HCT116 (cell line): Measurements from ENCODE around the gene CIAO2A. TPM values are rescaled to one million over a fixed set of nuclear protein-coding genes. Genes with fewer than 3 reads are reported as not detected.

Experiments used
- ATAC-seq: fragments of 200-7000 bp; cut with Tn5 transposase; 2 replicates; pipeline ENCODE4 v1.9.1; 2020; ENCODE audit warnings: mild to moderate bottlenecking, moderate library complexity
- BruUV-seq: library from RNA; stranded (reverse); fragments of 400-500 nt; replicated peaks from 2 replicates; lab custom pipeline; 2021; lab: Mats Ljungman, UMichigan
- CTCF ChIA-PET: fragments of 300-600 bp; sonication (Branson Sonifier 250); formaldehyde crosslinking; loops from one replicate; lab custom pipeline; 2021; ENCODE audit warnings: antibody characterized with exemption; lab: Charles Lee
- POLR2A ChIA-PET: fragments of 300-600, 350-600 bp; sonication (Branson Sonifier 250); formaldehyde crosslinking; loops from one replicate; lab custom pipeline; 2021; ENCODE audit warnings: antibody characterized with exemption; lab: Charles Lee
- RAD21 ChIA-PET, 2 experiments: fragments of 300-600 bp; sonication (Branson Sonifier 250); formaldehyde crosslinking; loops; one replicate each; lab custom pipeline; 2023; ENCODE audit warnings: low total read pairs in 2 of 2; ENCODE audit not compliant: uncharacterized antibody in 2 of 2, unreplicated experiment in 2 of 2, low non-redundant PET in 1 of 2; lab: Charles Lee
- DNase-seq: peaks from one replicate; pipeline ENCODE4 v3.0.0-alpha.2; 2010; ENCODE audit warnings: low read depth, low spot score
- H2AFZ ChIP-seq: fragments of 200-600 bp; shearing (Covaris generic), sonication (generic); 2 replicates; pipeline ENCODE4 v1.6.1; 2017; ENCODE audit warnings: low read depth, mixed run types, mixed read lengths, antibody characterized with exemption, low read length; ENCODE audit not compliant: poor library complexity, severe bottlenecking
- H3K27ac ChIP-seq: 2 replicates; pipeline ENCODE4 v1.5.1; 2012; ENCODE audit warnings: low read depth, low read length
- H3K27me3 ChIP-seq: fragments of 200-600 bp; sonication (generic); 2 replicates; pipeline ENCODE4 v1.6.1; 2016; ENCODE audit warnings: mixed run types, low read length, mixed read lengths; ENCODE audit not compliant: insufficient read depth
- H3K36me3 ChIP-seq, 2 experiments: fragments of 200-500 bp in 1 of 2; fragments of 200-600 bp in 1 of 2; sonication (Bioruptor generic) in 1 of 2; sonication (generic) in 1 of 2; 2 replicates each; pipeline versions ENCODE4 v1.5.1 to v1.6.1; 2014 to 2016; ENCODE audit warnings: low read length in 2 of 2, inconsistent platforms in 1 of 2, mixed read lengths in 1 of 2, mixed run types in 1 of 2; ENCODE audit not compliant: insufficient read depth in 2 of 2, control insufficient read depth in 1 of 2
- H3K4me1 ChIP-seq, 2 experiments: fragments of 200-600 bp in 1 of 2; sonication (generic) in 1 of 2; 2 replicates each; pipeline versions ENCODE4 v1.5.1 to v1.6.1; 2012 to 2017; ENCODE audit warnings: low read length in 2 of 2, inconsistent platforms in 1 of 2, mild to moderate bottlenecking in 1 of 2, mixed read lengths in 1 of 2, mixed run types in 1 of 2, moderate library complexity in 1 of 2; ENCODE audit not compliant: insufficient read depth in 2 of 2, control insufficient read depth in 1 of 2
- H3K4me2 ChIP-seq: fragments of 200-600 bp; sonication (generic); 2 replicates; pipeline ENCODE4 v1.6.1; 2017; ENCODE audit warnings: mixed run types, low read length, mixed read lengths
- H3K4me3 ChIP-seq, 2 experiments: fragments of 200-600 bp in 1 of 2; sonication (generic) in 1 of 2; replicated peaks in 1 of 2; 2 replicates each; pipeline ENCODE4 v1.5.1; 2011 to 2016; ENCODE audit warnings: low read length in 2 of 2, control low read depth in 1 of 2, low read depth in 1 of 2, mild to moderate bottlenecking in 1 of 2, mixed read lengths in 1 of 2, mixed run types in 1 of 2
- H3K79me2 ChIP-seq: fragments of 200-600 bp; sonication (generic); 2 replicates; pipeline ENCODE4 v1.6.1; 2017; ENCODE audit warnings: mild to moderate bottlenecking, mixed run types, low read length, moderate library complexity, mixed read lengths; ENCODE audit not compliant: insufficient read depth
- H3K9ac ChIP-seq: fragments of 200-600 bp; sonication (generic); 2 replicates; pipeline ENCODE4 v1.6.1; 2016; ENCODE audit warnings: low read length, mixed read lengths
- H3K9me2 ChIP-seq: fragments of 200-600 bp; sonication (generic), shearing (Covaris generic); 2 replicates; pipeline ENCODE4 v1.6.1; 2017; ENCODE audit warnings: mixed run types, mild to moderate bottlenecking, moderate library complexity; ENCODE audit not compliant: insufficient read depth
- H3K9me3 ChIP-seq, 2 experiments: fragments of 200-500 bp in 1 of 2; fragments of 200-600 bp in 1 of 2; sonication (Bioruptor generic) in 1 of 2; sonication (generic) in 1 of 2; 2 replicates each; pipeline ENCODE4 v1.6.1; 2014 to 2017; ENCODE audit warnings: low read length in 2 of 2, mixed read lengths in 2 of 2, inconsistent platforms in 1 of 2, low read depth in 1 of 2, mild to moderate bottlenecking in 1 of 2, mixed run types in 1 of 2, moderate library complexity in 1 of 2; ENCODE audit not compliant: control insufficient read depth in 1 of 2, insufficient read depth in 1 of 2
- H4K20me1 ChIP-seq: fragments of 200-600 bp; sonication (generic), shearing (Covaris generic); 2 replicates; pipeline ENCODE4 v1.6.1; 2017; ENCODE audit warnings: mixed run types, mild to moderate bottlenecking, moderate library complexity; ENCODE audit not compliant: insufficient read depth
- CEBPB ChIP-seq: IDR thresholded peaks from 2 replicates; pipeline ENCODE4 v1.6.1; 2012; ENCODE audit warnings: low read depth
- CTCF ChIP-seq, 3 experiments: fragments of 200-600 bp in 1 of 3; sonication (generic) in 1 of 3; IDR thresholded peaks in 2 of 3; conservative IDR thresholded peaks in 1 of 3; 2 replicates each; pipeline ENCODE4 v1.5.1; 2012 to 2017; ENCODE audit warnings: low read depth in 2 of 3, low read length in 2 of 3, antibody characterized with exemption in 1 of 3, borderline replicate concordance in 1 of 3, control low read depth in 1 of 3, mild to moderate bottlenecking in 1 of 3, mixed read lengths in 1 of 3, mixed run types in 1 of 3, moderate library complexity in 1 of 3; ENCODE audit not compliant: insufficient read depth in 1 of 3
- EGR1 ChIP-seq: IDR thresholded peaks from 2 replicates; pipeline ENCODE4 v1.6.1; 2012; ENCODE audit warnings: low read depth
- EZH2 ChIP-seq: fragments of 200-600 bp; sonication (generic); IDR thresholded peaks from 2 replicates; pipeline ENCODE4 v1.6.1; 2017; ENCODE audit warnings: antibody characterized with exemption, mixed run types
- EZH2phosphoT487 ChIP-seq: fragments of 200-600 bp; IDR thresholded peaks from 2 replicates; pipeline ENCODE4 v1.6.1; 2018; ENCODE audit warnings: antibody characterized with exemption, borderline replicate concordance
- JUND ChIP-seq: IDR thresholded peaks from 2 replicates; pipeline ENCODE4 v1.6.1; 2012
- MAX ChIP-seq: IDR thresholded peaks from 2 replicates; pipeline ENCODE4 v1.6.1; 2012
- POLR2A ChIP-seq: IDR thresholded peaks from 2 replicates; pipeline ENCODE4 v1.7.0; 2011; ENCODE audit warnings: borderline replicate concordance; ENCODE audit not compliant: insufficient read depth, insufficient read length; ENCODE audit errors: extremely low read depth
- REST ChIP-seq: IDR thresholded peaks from 2 replicates; pipeline ENCODE4 v1.6.1; 2012; ENCODE audit warnings: low read depth
- SP1 ChIP-seq: IDR thresholded peaks from 2 replicates; pipeline ENCODE4 v1.6.1; 2012; ENCODE audit warnings: low read depth
- SRF ChIP-seq: IDR thresholded peaks from 2 replicates; pipeline ENCODE4 v1.6.1; 2012; ENCODE audit warnings: low read depth
- TCF7L2 ChIP-seq: IDR thresholded peaks from 2 replicates; pipeline ENCODE4 v1.7.0; 2011; ENCODE audit warnings: borderline replicate concordance, inconsistent platforms; ENCODE audit not compliant: insufficient read depth, insufficient read length; ENCODE audit errors: extremely low read depth
- YY1 ChIP-seq: IDR thresholded peaks from 2 replicates; pipeline ENCODE4 v1.6.1; 2011; ENCODE audit warnings: low read length, low read depth, moderate library complexity, mild to moderate bottlenecking; ENCODE audit not compliant: insufficient replicate concordance; ENCODE audit errors: extremely low read depth
- ZFX ChIP-seq: fragments of 450-650 bp; IDR thresholded peaks from 2 replicates; pipeline ENCODE4 v1.6.1; 2017
- ZNF274 ChIP-seq: fragments of 200-500 bp; sonication (Bioruptor generic); IDR thresholded peaks from 2 replicates; pipeline ENCODE4 v1.6.1; 2014; ENCODE audit warnings: mild to moderate bottlenecking, low read depth, low read length, inconsistent platforms
- intact Hi-C: fragments of 100-400 bp; cut with micrococcal nuclease; formaldehyde crosslinking; loops from 2 replicates; pipeline ENCODE4 v1.10.0; 2022
- total RNA-seq: library from RNA; stranded (reverse); gene quantifications from one replicate; pipeline ENCODE4 v1.2.1, GENCODE V29; 2021; ENCODE audit not compliant: unreplicated experiment

Gene CIAO2A
- total RNA-seq, 1 experiment from 2014 or later: 69.3 TPM

- Histone ChIP-seq H3K9me2 (no peaks in the 10 kb centered on the region), H3K9ac (no peak overlapping the region), H3K4me2 (no peak overlapping the region), H3K36me3 (no peaks in the 10 kb centered on the region), H3K4me3 (no peak overlapping the region), H3K9me3 (no peaks in the 10 kb centered on the region), H3K4me1 (no peaks in the 10 kb centered on the region), H3K27me3 (no peaks in the 10 kb centered on the region), H2AFZ (no peak overlapping the region), H3K27ac (no peak overlapping the region), H4K20me1 (peaks cover 17% of the 10 kb centered on the region; the same call in 1 of the 2 replicates), H3K79me2 (peaks cover 94% of the 10 kb centered on the region)
- DNase-seq (no peak), ATAC-seq (no peak)
- no TSS peak for BruUV-seq
- TF ChIP-seq CEBPB: no peak
- TF ChIP-seq EZH2phosphoT487: no peak
- CTCF ChIA-PET: no interaction called here
- POLR2A ChIA-PET: no interaction called here
- intact Hi-C loops: no loop called here
- RAD21 ChIA-PET: no interaction called here
Observed at GRCh38 chr15:64105113-64105704, 11.6 kb upstream of the CIAO2A start.

GRCh38 chr15:64102497-64102896 lies 8.9 kb upstream of the CIAO2A start:
- no peak for ATAC-seq
- H3K9me2 ChIP-seq: no peaks in the 10 kb centered on the region
- no peaks in the 10 kb centered on the region for H3K36me3 ChIP-seq
- ChIA-PET POLR2A (no interaction called here), CTCF (no interaction called here), RAD21 (no interaction called here)
- peaks cover 15% of the 10 kb centered on the region; the same call in 1 of the 2 replicates for H4K20me1 ChIP-seq
- H3K4me1 ChIP-seq: peaks cover 1% of the 10 kb centered on the region in 2 experiments; a peak in 2 of 4 replicates
- no TSS peak for BruUV-seq
- H3K9me3 ChIP-seq: no peaks in the 10 kb centered on the region
- no peak overlapping the region for H3K4me3 ChIP-seq
- intact Hi-C loops: no loop called here
- H3K27me3 ChIP-seq: no peaks in the 10 kb centered on the region
- H3K79me2 ChIP-seq: peaks cover 97% of the 10 kb centered on the region
- H3K4me2 ChIP-seq: no peak overlapping the region
- H3K9ac ChIP-seq: no peak overlapping the region
- no peak overlapping the region for H3K27ac ChIP-seq
- DNase-seq: no peak
- no peak overlapping the region for H2AFZ ChIP-seq
- TF ChIP-seq EGR1: no peak
- TF ChIP-seq ZNF274: no peak
- no peak for TF ChIP-seq MAX
- TF ChIP-seq CEBPB: no peak
- no peak for TF ChIP-seq SRF
- TF ChIP-seq ZFX: no peak
- TF ChIP-seq SP1: no peak
- TF ChIP-seq POLR2A: no peak
- TF ChIP-seq CTCF (IDR thresholded peaks at IDR 0.05 in 2 of 3, conservative IDR thresholded peaks at IDR 0.05 in 1 of 3; ENCODE audit: borderline replicate concordance in 1 of 3, insufficient read depth in 1 of 3, low read depth in 2 of 3, low read length in 2 of 3): no peak
- TF ChIP-seq REST: no peak
- no peak for TF ChIP-seq EZH2phosphoT487
- TF ChIP-seq YY1: no peak
- no peak for TF ChIP-seq EZH2
- TF ChIP-seq JUND: no peak
- TF ChIP-seq TCF7L2: no peak
